Measurements from ENCODE around the gene STXBP1. TPM values are rescaled to one million over a fixed set of nuclear protein-coding genes. Genes with fewer than 3 reads are reported as not detected.
"Not testable (repeated sequence)": the region's sequence is repeated elsewhere in the genome, so short reads cannot be mapped to it uniquely, and the experiment has no call there.

Gene STXBP1
- total RNA-seq, 4 donors from 2014 or later, result 3.4 to 36.8 (median 9.2) TPM

GRCh38 chr9:127571971-127572370, 40.1 kb upstream of the STXBP1 start:
- DNase-seq (no peak), ATAC-seq (no peak)
- Histone ChIP-seq H3K27me3 (no peaks in the 10 kb centered on the region), H3K4me1 (peaks cover 20 to 22% of the 10 kb centered on the region in 2 donors), H3K4me3 (no peak overlapping the region), H3K36me3 (no peaks in the 10 kb centered on the region), H3K9me3 (no peaks in the 10 kb centered on the region), H3K27ac (no peak overlapping the region)
- in situ Hi-C loops (cut with MboI; ENCODE audit: low sequenced_read_pairs in 4 of 4), result no loop called here
- no peak for TF ChIP-seq CTCF (IDR thresholded peaks at IDR 0.05 in 4 of 5, conservative IDR thresholded peaks at IDR 0.05 in 1 of 5)
- intact Hi-C loops (cut with DNase I; ENCODE audit: low total_unique reads), result loop anchor here (10.0 kb wide), 1 partner anchor 347 kb away; no protein-coding TSS in a partner anchor

- DNase-seq (no peak), ATAC-seq (no peak)
- peak overlapping the region in 2 of 4 donors; percentile 21 to 46 for H3K27ac ChIP-seq
- in situ Hi-C loops (cut with MboI; ENCODE audit: low sequenced_read_pairs in 4 of 4) (no loop called here), intact Hi-C loops (cut with DNase I; ENCODE audit: low total_unique reads) (loop anchor here (10.0 kb wide), 1 partner anchor 348 kb away; no protein-coding TSS in a partner anchor)
- H3K27me3 ChIP-seq, result no peaks in the 10 kb centered on the region
- H3K4me3 ChIP-seq, result no peak overlapping the region
- H3K4me1 ChIP-seq, result peaks cover 11 to 14% of the 10 kb centered on the region in 2 donors
- no peak for TF ChIP-seq CTCF (IDR thresholded peaks at IDR 0.05 in 4 of 5, conservative IDR thresholded peaks at IDR 0.05 in 1 of 5)
- TF ChIP-seq POLR2A (IDR thresholded peaks at IDR 0.05), result no peak
- H3K9me3 ChIP-seq, result no peaks in the 10 kb centered on the region
- H3K36me3 ChIP-seq, result no peaks in the 10 kb centered on the region
These were observed 38.9 kb upstream of the STXBP1 start for GRCh38 chr9:127572961-127573721.

- peaks cover 6 to 20% of the 10 kb centered on the region in 2 donors for H3K4me1 ChIP-seq
- TF ChIP-seq CTCF (IDR thresholded peaks at IDR 0.05 in 4 of 5, conservative IDR thresholded peaks at IDR 0.05 in 1 of 5) (no peak), POLR2A (IDR thresholded peaks at IDR 0.05) (no peak)
- intact Hi-C loops (cut with DNase I; ENCODE audit: low total_unique reads) (loop anchor here (10.0 kb wide), 1 partner anchor 350 kb away; no protein-coding TSS in a partner anchor), in situ Hi-C loops (cut with MboI; ENCODE audit: low sequenced_read_pairs in 4 of 4) (no loop called here)
- H3K36me3 ChIP-seq, result no peaks in the 10 kb centered on the region
- no peaks in the 10 kb centered on the region for H3K27me3 ChIP-seq
- DNase-seq (no peak), ATAC-seq (no peak)
- H3K4me3 ChIP-seq, result no peak overlapping the region
- H3K9me3 ChIP-seq, result no peaks in the 10 kb centered on the region
- peak overlapping the region in 1 of 4 donors; percentile 46 for H3K27ac ChIP-seq
These were observed 37.7 kb upstream of the STXBP1 start for GRCh38 chr9:127574072-127574993.

DNA sequence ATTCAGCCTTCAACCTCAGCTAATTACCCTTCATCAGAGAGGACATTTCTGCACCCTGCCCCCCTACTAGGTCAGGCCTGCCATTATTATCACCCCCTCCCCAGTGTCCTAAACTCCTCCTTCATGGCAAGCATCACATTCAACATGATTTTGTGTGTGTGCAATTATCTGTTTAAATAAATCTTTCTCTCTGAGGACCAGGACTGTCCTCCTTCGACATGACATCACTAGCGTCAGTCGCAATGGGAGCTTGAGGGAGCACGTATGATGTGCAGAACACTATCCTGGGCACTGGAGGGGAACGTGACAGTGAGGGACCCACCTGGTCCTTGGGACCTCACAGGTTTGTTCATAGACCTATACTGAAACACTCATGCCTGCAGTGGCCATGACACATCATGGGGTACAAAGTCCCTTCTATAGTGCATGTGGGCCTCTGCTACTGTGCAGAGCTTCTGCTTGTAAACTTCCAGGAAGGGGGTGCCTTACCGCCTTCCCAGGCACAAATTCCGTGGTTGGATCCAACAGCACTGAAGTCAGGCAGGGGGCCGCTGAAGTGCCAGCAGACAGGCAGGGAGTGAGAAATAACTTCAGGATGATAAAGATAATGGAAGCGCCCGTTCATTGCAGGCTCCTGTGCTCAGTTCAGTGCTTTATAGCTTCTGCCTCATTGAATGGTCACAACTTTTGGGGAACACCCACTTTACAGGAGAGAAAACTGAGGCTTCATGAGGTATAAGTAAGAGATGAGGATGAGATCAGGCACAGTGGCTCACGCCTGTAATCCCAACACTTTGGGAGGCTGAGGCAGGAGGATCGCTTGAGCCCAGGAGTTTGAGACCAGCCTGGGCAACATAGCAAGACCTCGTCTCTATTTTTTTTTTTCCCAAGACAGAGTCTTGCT, 36.0 kb upstream of the STXBP1 start:
- Histone ChIP-seq H3K4me3 (no peak overlapping the region), H3K4me1 (peaks cover 0 to 11% of the 10 kb centered on the region in 2 donors), H3K9me3 (no peaks in the 10 kb centered on the region), H3K36me3 (no peaks in the 10 kb centered on the region), H3K27ac (no peak overlapping the region), H3K27me3 (no peaks in the 10 kb centered on the region)
- in situ Hi-C loops (cut with MboI; ENCODE audit: low sequenced_read_pairs in 4 of 4), result no loop called here
- ATAC-seq (no peak), DNase-seq (no peak)
- intact Hi-C loops (cut with DNase I; ENCODE audit: low total_unique reads), result loop anchor here (10.0 kb wide), 1 partner anchor 351 kb away; no protein-coding TSS in a partner anchor
- TF ChIP-seq CTCF (IDR thresholded peaks at IDR 0.05 in 4 of 5, conservative IDR thresholded peaks at IDR 0.05 in 1 of 5) (no peak), POLR2A (IDR thresholded peaks at IDR 0.05) (no peak)

- intact Hi-C loops (cut with DNase I; ENCODE audit: low total_unique reads), result loop anchor here (10.0 kb wide), 1 partner anchor 352 kb away; no protein-coding TSS in a partner anchor
- H3K36me3 ChIP-seq; H3K27ac ChIP-seq; in situ Hi-C loops (cut with MboI; ENCODE audit: low sequenced_read_pairs in 4 of 4); H3K4me3 ChIP-seq; ATAC-seq; H3K9me3 ChIP-seq; DNase-seq; H3K27me3 ChIP-seq: not testable (repeated sequence)
- H3K4me1 ChIP-seq, result peaks cover 0 to 11% of the 10 kb centered on the region in 2 donors
These were observed 34.9 kb upstream of the STXBP1 start for GRCh38 chr9:127577194-127577593.

Data from gastrocnemius medialis (tissue), 4 donors.